ENCODE measurements around the gene RELCH. TPM values are rescaled to one million over a fixed set of nuclear protein-coding genes. Genes with fewer than 3 reads are reported as not detected.

RELCH gene
- total and polyA plus RNA-seq, 2 of the 13 experiments (the other 11 are each of a cell fraction or from before 2014, with no cell fraction given), result 5.6 to 31.7 TPM

- TF ChIP-seq NR2F6 (IDR thresholded peaks at IDR 0.05) (no peak), NR2F6 (CRISPR knock-in tag; IDR thresholded peaks at IDR 0.05) (no peak), KLF13 (CRISPR knock-in tag; IDR thresholded peaks at IDR 0.05) (no peak), ZNF646 (CRISPR knock-in tag; IDR thresholded peaks at IDR 0.05) (no peak), GLI4 (CRISPR knock-in tag; IDR thresholded peaks at IDR 0.05; ENCODE audit: borderline replicate concordance) (no peak)
- 74% methylated on average over 5 of the region's 5 CpGs for WGBS (ENCODE audit: low lambda C conversion rate)
- H3K27me3 ChIP-seq (ENCODE audit: control insufficient read depth in 1 of 2, insufficient read depth in 2 of 2, low read length in 2 of 2), result no peaks in the 10 kb centered on the region; a peak in 1 of 5 replicates
- CTCF ChIA-PET (ENCODE audit: low intra/inter-chr PET ratio, low total read pairs), result no interaction called here
- no peak for ATAC-seq
- intact Hi-C loops (cut with micrococcal nuclease; ENCODE audit: unreplicated experiment), result no loop called here
- no peaks in the 10 kb centered on the region for H3K4me1 ChIP-seq (ENCODE audit: insufficient read depth, low read length)
- H2AFZ ChIP-seq (ENCODE audit: low read length), result no peak overlapping the region
- no peak overlapping the region for H3K27ac ChIP-seq (ENCODE audit: extremely low read length, insufficient read depth, low read length)
- H3K79me2 ChIP-seq (ENCODE audit: insufficient read depth, low read length), result no peaks in the 10 kb centered on the region
- in situ Hi-C loops (cut with HindIII; ENCODE audit: extremely low pct_ligation_motif_present, low pct_unique_long_range_greater_than_20kb), result no loop called here
- H3K9me3 ChIP-seq (ENCODE audit: low read length), result no peaks in the 10 kb centered on the region
- no peak overlapping the region for H3K4me3 ChIP-seq (replicated peaks in 1 of 3; ENCODE audit: insufficient read depth in 1 of 3, low read depth in 2 of 3, low read length in 3 of 3)
- no peak overlapping the region for H3K9ac ChIP-seq (ENCODE audit: insufficient read depth, low read depth, low read length)
- FAIRE-seq, result peak; percentile 21
- no TSS peak for BruUV-seq (replicated peaks)
- H3K36me3 ChIP-seq (replicated peaks in 1 of 2; ENCODE audit: control insufficient read depth in 1 of 2, insufficient read depth in 2 of 2, low read length in 2 of 2), result peaks cover 3 to 34% of the 10 kb centered on the region in 2 experiments
- H3K4me2 ChIP-seq (ENCODE audit: low read depth, low read length), result no peak overlapping the region
- no peak for DNase-seq (ENCODE audit: low spot score)
- POLR2A ChIA-PET, result no interaction called here
- H4K20me1 ChIP-seq (ENCODE audit: insufficient read depth, low read length), result no peaks in the 10 kb centered on the region
Measured at GRCh38 chr18:62279561-62279960, 92.5 kb downstream of the RELCH start.
